Stimulated activated naive CD4-positive, alpha-beta T cell (primary cell): ENCODE data around the gene TIAM1.

ENCODE experiments used
- DNase-seq, 6 experiments: peaks; one replicate each; lab custom pipeline; 2025; lab: John Stamatoyannopoulos, UW

The TIAM1 gene

GRCh38 chr21:31087639-31088473, 256.2 kb downstream of the TIAM1 start:
- peak in 1 of 6 experiments; percentile 3 for DNase-seq

GRCh38 chr21:31084689-31085088, 259.4 kb downstream of the TIAM1 start:
- no peak for DNase-seq

GRCh38 chr21:31078796-31079195, 265.3 kb downstream of the TIAM1 start:
- DNase-seq, result no peak

- DNase-seq, result no peak
Observed at GRCh38 chr21:31078216-31078615, 265.8 kb downstream of the TIAM1 start.

- DNase-seq, result no peak
Observed at GRCh38 chr21:31075848-31076247, 268.2 kb downstream of the TIAM1 start.

- DNase-seq, result no peak
Observed at GRCh38 chr21:31072533-31072932, 271.5 kb downstream of the TIAM1 start.
